H1 (cell line): ENCODE results near the gene DOK6. TPM values are rescaled to one million over a fixed set of nuclear protein-coding genes. Genes with fewer than 3 reads are reported as not detected.

Experiments used
- CTCF ChIA-PET: fragments of 300-600 bp; sonication (Branson Sonifier 250); formaldehyde crosslinking; loops from one replicate; lab custom pipeline; 2021; ENCODE audit not compliant: partially characterized antibody; lab: Charles Lee
- POLR2A ChIA-PET: fragments of 300-600 bp; sonication (Branson Sonifier 250); formaldehyde crosslinking; loops from one replicate; lab custom pipeline; 2021; ENCODE audit warnings: inconsistent platforms; ENCODE audit not compliant: partially characterized antibody; lab: Charles Lee
- DNase-seq, 2 experiments: peaks; one replicate each; pipeline versions ENCODE4 v3.0.0 to v3.0.0-alpha.2; 2010 to 2022; ENCODE audit warnings: low spot score in 2 of 2, low read depth in 1 of 2, mixed read lengths in 1 of 2
- FAIRE-seq: peaks from 2 replicates; lab custom pipeline; 2011; peaks lifted over from hg19 to GRCh38; lab: Jason Lieb, UNC
- H2AFZ ChIP-seq: 2 replicates; pipeline ENCODE4 v1.8.1; 2012; ENCODE audit warnings: low read length, inconsistent platforms
- H2AK5ac ChIP-seq: 2 replicates; pipeline ENCODE4 v1.6.1; 2013; ENCODE audit warnings: low read depth, low read length
- H2BK120ac ChIP-seq: replicated peaks from 2 replicates; pipeline ENCODE3; 2013; ENCODE audit warnings: low read depth, low read length, inconsistent platforms
- H2BK12ac ChIP-seq: 2 replicates; pipeline ENCODE4 v1.6.1; 2013; ENCODE audit warnings: low read depth, low read length
- H2BK15ac ChIP-seq: 2 replicates; pipeline ENCODE4 v1.6.1; 2013; ENCODE audit warnings: low read length
- H2BK20ac ChIP-seq: 2 replicates; pipeline ENCODE4 v1.6.1; 2013; ENCODE audit warnings: low read length
- H2BK5ac ChIP-seq: 2 replicates; pipeline ENCODE4 v1.6.1; 2013; ENCODE audit warnings: low read depth, low read length
- H3K14ac ChIP-seq: 2 replicates; pipeline ENCODE4 v1.6.1; 2013; ENCODE audit warnings: inconsistent platforms; ENCODE audit not compliant: insufficient read length
- H3K18ac ChIP-seq: 2 replicates; pipeline ENCODE4 v1.6.1; 2013; ENCODE audit warnings: low read length; ENCODE audit errors: extremely low read depth
- H3K23ac ChIP-seq: 2 replicates; pipeline ENCODE4 v1.6.1; 2013; ENCODE audit warnings: inconsistent platforms; ENCODE audit not compliant: insufficient read length
- H3K23me2 ChIP-seq: 2 replicates; pipeline ENCODE4 v1.6.1; 2013; ENCODE audit warnings: low read depth, low read length
- H3K27ac ChIP-seq: 2 replicates; pipeline ENCODE4 v1.6.1; 2011; ENCODE audit warnings: low read depth, low read length, inconsistent platforms
- H3K27me3 ChIP-seq, 4 experiments: replicated peaks in 1 of 4; 1 replicate in 1 of 4; 2 replicates in 3 of 4; pipeline versions ENCODE4 v1.6.1 to v1.8.1; 2011 to 2013; ENCODE audit warnings: low read length in 3 of 4, mild to moderate bottlenecking in 3 of 4, inconsistent platforms in 2 of 4, mixed read lengths in 2 of 4, moderate library complexity in 1 of 4; ENCODE audit not compliant: control insufficient read depth in 3 of 4, insufficient read depth in 3 of 4; ENCODE audit errors: extremely low read depth in 1 of 4
- H3K36me3 ChIP-seq, 4 experiments: 2 replicates each; pipeline versions ENCODE4 v1.6.1 to v1.8.1; 2011 to 2013; ENCODE audit warnings: mild to moderate bottlenecking in 4 of 4, low read length in 3 of 4, moderate library complexity in 2 of 4, control low read depth in 1 of 4, inconsistent platforms in 1 of 4; ENCODE audit not compliant: insufficient read depth in 4 of 4, control insufficient read depth in 2 of 4
- H3K4ac ChIP-seq: replicated peaks from 2 replicates; pipeline ENCODE3; 2013; ENCODE audit warnings: low read length, low read depth, mixed read lengths, inconsistent platforms; ENCODE audit not compliant: insufficient read length
- H3K4me1 ChIP-seq, 4 experiments: replicated peaks in 1 of 4; 1 replicate in 1 of 4; 2 replicates in 3 of 4; pipeline versions ENCODE4 v1.6.1 to v1.8.1; 2011 to 2013; ENCODE audit warnings: low read length in 3 of 4, inconsistent platforms in 2 of 4, mixed read lengths in 1 of 4; ENCODE audit not compliant: insufficient read depth in 4 of 4, control insufficient read depth in 3 of 4
- H3K4me2 ChIP-seq, 2 experiments: 2 replicates each; pipeline versions ENCODE4 v1.6.1 to v1.8.1; 2011 to 2013; ENCODE audit warnings: low read depth in 2 of 2, low read length in 2 of 2, control low read depth in 1 of 2, inconsistent platforms in 1 of 2, mild to moderate bottlenecking in 1 of 2; ENCODE audit not compliant: insufficient read depth in 1 of 2
- H3K4me3 ChIP-seq, 4 experiments: fragments of 200-600, 300-600 bp in 1 of 4; sonication (generic), shearing (Covaris generic), sonication (Bioruptor Twin) in 1 of 4; 2 replicates each; pipeline versions ENCODE4 v1.5.1 to v1.8.1; 2011 to 2016; ENCODE audit warnings: low read length in 4 of 4, low read depth in 3 of 4, control low read depth in 2 of 4, inconsistent platforms in 2 of 4, mild to moderate bottlenecking in 2 of 4, mixed read lengths in 1 of 4, moderate library complexity in 1 of 4; ENCODE audit not compliant: insufficient read depth in 2 of 4; ENCODE audit errors: extremely low read depth in 1 of 4
- H3K56ac ChIP-seq: replicated peaks from 2 replicates; pipeline ENCODE3; 2013; ENCODE audit warnings: low read depth, mild to moderate bottlenecking, mixed read lengths, low read length, inconsistent platforms; ENCODE audit not compliant: insufficient read length
- H3K79me1 ChIP-seq: 2 replicates; pipeline ENCODE4 v1.6.1; 2013; ENCODE audit warnings: low read depth, low read length, control low read depth
- H3K79me2 ChIP-seq, 2 experiments: 2 replicates each; pipeline versions ENCODE4 v1.6.1 to v1.8.1; 2012 to 2013; ENCODE audit warnings: low read length in 2 of 2, mild to moderate bottlenecking in 2 of 2, inconsistent platforms in 1 of 2; ENCODE audit not compliant: insufficient read depth in 2 of 2, control insufficient read depth in 1 of 2
- H3K9ac ChIP-seq, 4 experiments: replicated peaks in 1 of 4; 1 replicate in 1 of 4; 2 replicates in 3 of 4; pipeline versions ENCODE4 v1.6.1 to v1.8.1; 2011 to 2013; ENCODE audit warnings: low read depth in 3 of 4, low read length in 3 of 4, control low read depth in 2 of 4, mild to moderate bottlenecking in 2 of 4, moderate library complexity in 2 of 4, inconsistent platforms in 1 of 4; ENCODE audit errors: extremely low read depth in 1 of 4
- H3K9me3 ChIP-seq, 2 experiments: 2 replicates each; pipeline versions ENCODE4 v1.6.1 to v1.8.1; 2012 to 2013; ENCODE audit warnings: mild to moderate bottlenecking in 2 of 2, moderate library complexity in 2 of 2, control low read depth in 1 of 2, inconsistent platforms in 1 of 2, low read depth in 1 of 2, low read length in 1 of 2, mixed read lengths in 1 of 2; ENCODE audit not compliant: insufficient read depth in 2 of 2
- H4K20me1 ChIP-seq, 2 experiments: replicated peaks in 1 of 2; 2 replicates each; pipeline versions ENCODE3 to v1.8.1; 2011 to 2013; ENCODE audit warnings: inconsistent platforms in 2 of 2, low read length in 2 of 2, mild to moderate bottlenecking in 1 of 2; ENCODE audit not compliant: insufficient read depth in 2 of 2, control insufficient read depth in 1 of 2
- H4K5ac ChIP-seq: 2 replicates; pipeline ENCODE4 v1.6.1; 2013; ENCODE audit warnings: low read length, low read depth, mixed read lengths, inconsistent platforms; ENCODE audit not compliant: insufficient read length
- H4K8ac ChIP-seq: 2 replicates; pipeline ENCODE4 v1.8.0; 2013; ENCODE audit warnings: mild to moderate bottlenecking, moderate library complexity, low read length, inconsistent platforms; ENCODE audit not compliant: insufficient read depth; ENCODE audit errors: extremely low read depth
- H4K91ac ChIP-seq: replicated peaks from 2 replicates; pipeline ENCODE3; 2013; ENCODE audit warnings: low read length, mixed read lengths, inconsistent platforms; ENCODE audit not compliant: insufficient read length
- CTBP2 ChIP-seq: IDR thresholded peaks from 2 replicates; pipeline ENCODE4 v1.7.0; 2011; ENCODE audit warnings: borderline replicate concordance, mild to moderate bottlenecking, moderate library complexity, mixed read lengths, low read length; ENCODE audit not compliant: insufficient read depth, insufficient read length
- EP300 ChIP-seq, 2 experiments: IDR thresholded peaks; 1 replicate in 1 of 2; 2 replicates in 1 of 2; pipeline ENCODE4 v1.6.1; 2011 to 2012; ENCODE audit warnings: low read depth in 2 of 2, low read length in 2 of 2, mild to moderate bottlenecking in 2 of 2, borderline replicate concordance in 1 of 2, inconsistent platforms in 1 of 2, moderate library complexity in 1 of 2
- EZH2 ChIP-seq: fragments of 200-600 bp; sonication (generic); IDR thresholded peaks from 2 replicates; pipeline ENCODE4 v1.7.1; 2012; ENCODE audit warnings: low read depth, mild to moderate bottlenecking, moderate library complexity, low read length, inconsistent platforms; ENCODE audit not compliant: severe bottlenecking
- FOSL1 ChIP-seq: IDR thresholded peaks from 2 replicates; pipeline ENCODE4 v1.6.1; 2011; ENCODE audit warnings: mild to moderate bottlenecking, low read depth, low read length, moderate library complexity; ENCODE audit not compliant: insufficient read depth
- GABPA ChIP-seq: IDR thresholded peaks from 2 replicates; pipeline ENCODE4 v1.6.1; 2011; ENCODE audit warnings: mild to moderate bottlenecking, low read length, moderate library complexity, borderline replicate concordance; ENCODE audit not compliant: insufficient read depth
- HDAC2 ChIP-seq, 2 experiments: fragments of 300-600 bp in 1 of 2; sonication (generic) in 1 of 2; IDR thresholded peaks; 2 replicates each; pipeline ENCODE4 v1.6.1; 2011 to 2012; ENCODE audit warnings: low read depth in 2 of 2, low read length in 2 of 2, mild to moderate bottlenecking in 2 of 2, moderate library complexity in 2 of 2, borderline replicate concordance in 1 of 2, inconsistent platforms in 1 of 2
- MAFK ChIP-seq: IDR thresholded peaks from 2 replicates; pipeline ENCODE4 v1.6.1; 2012; ENCODE audit warnings: low read depth, mild to moderate bottlenecking, improper control_type of control experiment, low read length
- SIN3A ChIP-seq, 2 experiments: IDR thresholded peaks in 1 of 2; conservative IDR thresholded peaks in 1 of 2; 2 replicates each; pipeline ENCODE4 v1.6.1; 2011 to 2012; ENCODE audit warnings: low read length in 2 of 2, improper control_type of control experiment in 1 of 2, low read depth in 1 of 2, mild to moderate bottlenecking in 1 of 2
- SIRT6 ChIP-seq: IDR thresholded peaks from one replicate; pipeline ENCODE4 v1.7.1; 2012; ENCODE audit warnings: low read length, inconsistent platforms
- SIX5 ChIP-seq: IDR thresholded peaks from 2 replicates; pipeline ENCODE4 v1.6.1; 2011; ENCODE audit warnings: mild to moderate bottlenecking, low read depth, low read length
- SP1 ChIP-seq: IDR thresholded peaks from 2 replicates; pipeline ENCODE4 v1.6.1; 2011; ENCODE audit warnings: low read depth, low read length
- TAF7 ChIP-seq: optimal IDR thresholded peaks from 2 replicates; pipeline ENCODE3; 2011; ENCODE audit warnings: low read depth, mild to moderate bottlenecking, inconsistent platforms, low read length, moderate library complexity, borderline replicate concordance
- TBP ChIP-seq: IDR thresholded peaks from 2 replicates; pipeline ENCODE4 v1.6.1; 2011; ENCODE audit warnings: low read depth, low read length, improper control_type of control experiment
- ZNF274 ChIP-seq: IDR thresholded peaks from 2 replicates; pipeline ENCODE4 v1.7.0; 2012; ENCODE audit warnings: low read length, borderline replicate concordance; ENCODE audit errors: extremely low read depth
- WGBS, 2 experiments: shearing (Covaris generic) in 1 of 2; methylation state at CpG; one replicate each; pipeline versions ENCODE4 v1.1.6 to v1.1.7; 2013 to 2015; ENCODE audit warnings: low lambda C conversion rate in 2 of 2, mixed read lengths in 2 of 2, inconsistent platforms in 1 of 2, low coverage in 1 of 2, missing lambda C conversion rate in 1 of 2; ENCODE audit not compliant: insufficient replicate concordance in 2 of 2, insufficient coverage in 1 of 2, insufficient read length in 1 of 2; ENCODE audit errors: extremely low coverage in 1 of 2, missing lambda C conversion rate in 1 of 2; 5-methylcytosine and 5-hydroxymethylcytosine counted together
- polyA plus RNA-seq, 7 experiments: library from polyadenylated mRNA; depleted of rRNA in 3 of 7; stranded (reverse) in 5 of 7; unstranded in 2 of 7; fragments of >200 nt in 5 of 7; fragments of 200-250 nt in 2 of 7; gene quantifications; 1 replicate in 5 of 7; 2 replicates in 1 of 7; 4 replicates in 1 of 7; pipeline versions ENCODE4 v1.2.1 to v1.2.3, GENCODE V29; 2011 to 2013; ENCODE audit warnings: missing spikeins in 2 of 7, mixed read lengths in 2 of 7
- total RNA-seq: library from RNA; stranded (reverse); fragmentation: NEBNext Ultra II Directional; extraction: Animal tissue kit (Norgen Biotek cat#: 25700); gene quantifications from 2 replicates; pipeline ENCODE4 v1.2.1, GENCODE V29; 2021

The DOK6 gene
- total and polyA plus RNA-seq, 2 of the 8 experiments (the other 6 are each of a cell fraction or from before 2014, with no cell fraction given): 0.33 to 0.50 TPM

DNA sequence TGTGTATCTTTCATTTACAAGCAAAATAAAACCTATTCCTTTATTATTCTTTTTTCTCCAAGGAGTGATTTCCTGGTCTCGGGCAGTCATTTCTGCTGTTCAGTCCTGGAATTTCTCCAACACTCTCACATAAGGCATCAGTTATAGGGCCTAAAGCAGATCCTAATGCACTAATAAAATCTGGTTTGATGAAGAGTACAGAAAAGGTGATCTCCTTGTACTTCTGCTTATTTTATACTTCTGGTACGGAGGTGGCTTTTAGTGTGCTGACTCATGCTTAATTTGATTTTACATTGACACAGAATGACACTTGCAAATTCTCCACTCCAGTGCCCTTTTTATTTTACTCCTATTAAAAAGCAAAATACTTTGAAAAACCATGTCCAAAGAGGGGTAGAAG is 157.4 kb downstream of the DOK6 start:
- H2BK20ac ChIP-seq: no peak overlapping the region
- FAIRE-seq (no peak), DNase-seq (no peak)
- H3K23me2 ChIP-seq: no peaks in the 10 kb centered on the region; the same call in 1 of the 2 replicates
- no peak overlapping the region for H3K56ac ChIP-seq
- 92% methylated on average over 2 of the region's 2 CpGs; no CpG with 5 or more reads in 1 of the 2 experiments for WGBS, 2 experiments
- no peaks in the 10 kb centered on the region; a peak in 1 of 7 replicates for H3K4me1 ChIP-seq
- no peak overlapping the region for H2BK120ac ChIP-seq
- H3K14ac ChIP-seq: no peak overlapping the region
- no peak overlapping the region for H3K4me2 ChIP-seq
- H4K5ac ChIP-seq: no peak overlapping the region
- H2AK5ac ChIP-seq: no peak overlapping the region
- H3K36me3 ChIP-seq: no peaks in the 10 kb centered on the region
- no peak overlapping the region for H3K23ac ChIP-seq
- no peak overlapping the region for H3K4me3 ChIP-seq
- no peak overlapping the region for H4K91ac ChIP-seq
- H3K27ac ChIP-seq: no peak overlapping the region
- H3K9ac ChIP-seq: no peak overlapping the region
- no peaks in the 10 kb centered on the region; a peak in 1 of 4 replicates for H3K9me3 ChIP-seq
- no peak overlapping the region for H3K18ac ChIP-seq
- H3K4ac ChIP-seq: no peak overlapping the region
- no peak overlapping the region for H2BK12ac ChIP-seq
- no peak overlapping the region for H4K8ac ChIP-seq
- H3K79me2 ChIP-seq: no peaks in the 10 kb centered on the region
- CTCF ChIA-PET: no interaction called here
- POLR2A ChIA-PET: no interaction called here
- H4K20me1 ChIP-seq: no peaks in the 10 kb centered on the region
- no peak overlapping the region for H2BK5ac ChIP-seq
- no peak overlapping the region for H2BK15ac ChIP-seq
- no peaks in the 10 kb centered on the region for H3K79me1 ChIP-seq
- H3K27me3 ChIP-seq: no peaks in the 10 kb centered on the region
- H2AFZ ChIP-seq: no peak overlapping the region
- TF ChIP-seq TAF7: no peak
- no peak for TF ChIP-seq CTBP2
- TF ChIP-seq SIRT6: no peak
- TF ChIP-seq EZH2: no peak
- TF ChIP-seq TBP: no peak
- no peak for TF ChIP-seq HDAC2 (IDR thresholded peaks at IDR 0.05; ENCODE audit: borderline replicate concordance in 1 of 2, low read depth in 2 of 2, low read length in 2 of 2)
- no peak for TF ChIP-seq MAFK
- TF ChIP-seq SIN3A (conservative IDR thresholded peaks at IDR 0.05 in 1 of 2, IDR thresholded peaks at IDR 0.05 in 1 of 2; ENCODE audit: low read depth in 1 of 2, low read length in 2 of 2): no peak
- TF ChIP-seq EP300 (IDR thresholded peaks at IDR 0.05; ENCODE audit: borderline replicate concordance in 1 of 2, low read depth in 2 of 2, low read length in 2 of 2): no peak
- TF ChIP-seq SIX5: no peak
- TF ChIP-seq ZNF274: no peak
- TF ChIP-seq SP1: no peak
- no peak for TF ChIP-seq FOSL1
- TF ChIP-seq GABPA: no peak
